B cell (primary cell): ENCODE results near the gene ADARB2.

Source experiments
- EZH2 ChIP-seq: IDR thresholded peaks from 2 replicates; pipeline ENCODE4 v1.6.1; 2012; ENCODE audit warnings: borderline replicate concordance, low read depth, mild to moderate bottlenecking, moderate library complexity, low read length; ENCODE audit not compliant: insufficient read depth, poor library complexity, severe bottlenecking
- TF ChIP-seq, protein P1 (sequence below): fragments of 200-600 bp; IDR thresholded peaks from one replicate; pipeline ENCODE4 v1.8.0; 2022; ENCODE audit warnings: antibody characterized with exemption, mild to moderate bottlenecking

DNA sequence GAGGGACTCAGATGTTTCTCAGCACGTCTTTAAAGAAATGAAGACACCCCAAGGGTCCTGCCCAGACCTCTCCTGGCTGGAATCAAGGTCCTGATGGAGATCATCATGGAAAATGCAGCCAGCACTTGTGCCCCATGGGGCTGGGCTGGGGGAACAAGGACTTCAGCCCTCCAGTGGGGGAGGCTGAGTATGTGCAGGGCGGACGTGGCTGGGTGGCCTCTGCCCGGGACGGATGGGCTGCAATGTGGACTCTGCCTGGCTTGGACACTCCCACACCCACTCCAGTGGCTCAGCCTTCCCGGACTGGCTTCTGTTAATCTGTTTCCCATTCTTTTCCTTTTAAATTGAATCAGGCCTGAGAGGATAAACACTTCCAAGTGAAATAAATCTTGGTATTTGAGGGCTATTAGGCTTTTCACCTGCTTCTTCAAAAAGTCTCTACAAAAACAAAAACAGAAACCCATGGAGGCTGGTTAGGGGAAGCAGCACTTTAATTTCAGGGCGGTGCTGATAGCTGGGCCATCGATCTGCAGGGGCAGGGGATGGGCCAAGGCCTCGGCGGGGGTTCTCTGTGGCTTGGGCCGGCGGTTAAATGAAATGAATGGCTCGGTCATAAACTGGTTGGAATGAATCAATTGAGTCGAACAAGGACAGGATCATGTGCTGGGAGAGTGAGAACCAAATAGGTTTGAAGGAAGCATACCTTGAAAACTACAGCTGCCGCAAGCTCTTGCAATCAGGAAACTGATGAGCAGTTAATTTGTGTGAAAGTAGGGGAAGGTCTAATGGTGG lies 51.4 kb downstream of the ADARB2 start:
- TF ChIP-seq, protein P1, sequence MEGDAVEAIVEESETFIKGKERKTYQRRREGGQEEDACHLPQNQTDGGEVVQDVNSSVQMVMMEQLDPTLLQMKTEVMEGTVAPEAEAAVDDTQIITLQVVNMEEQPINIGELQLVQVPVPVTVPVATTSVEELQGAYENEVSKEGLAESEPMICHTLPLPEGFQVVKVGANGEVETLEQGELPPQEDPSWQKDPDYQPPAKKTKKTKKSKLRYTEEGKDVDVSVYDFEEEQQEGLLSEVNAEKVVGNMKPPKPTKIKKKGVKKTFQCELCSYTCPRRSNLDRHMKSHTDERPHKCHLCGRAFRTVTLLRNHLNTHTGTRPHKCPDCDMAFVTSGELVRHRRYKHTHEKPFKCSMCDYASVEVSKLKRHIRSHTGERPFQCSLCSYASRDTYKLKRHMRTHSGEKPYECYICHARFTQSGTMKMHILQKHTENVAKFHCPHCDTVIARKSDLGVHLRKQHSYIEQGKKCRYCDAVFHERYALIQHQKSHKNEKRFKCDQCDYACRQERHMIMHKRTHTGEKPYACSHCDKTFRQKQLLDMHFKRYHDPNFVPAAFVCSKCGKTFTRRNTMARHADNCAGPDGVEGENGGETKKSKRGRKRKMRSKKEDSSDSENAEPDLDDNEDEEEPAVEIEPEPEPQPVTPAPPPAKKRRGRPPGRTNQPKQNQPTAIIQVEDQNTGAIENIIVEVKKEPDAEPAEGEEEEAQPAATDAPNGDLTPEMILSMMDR, result no peak
- TF ChIP-seq EZH2, result no peak
